Measurements from ENCODE around the gene ZNF423. TPM values are rescaled to one million over a fixed set of nuclear protein-coding genes. Genes with fewer than 3 reads are reported as not detected.

ZNF423 gene
- total and polyA plus RNA-seq, 10 donors, result 0.36 to 7.0 (median 3.7) TPM

DNA sequence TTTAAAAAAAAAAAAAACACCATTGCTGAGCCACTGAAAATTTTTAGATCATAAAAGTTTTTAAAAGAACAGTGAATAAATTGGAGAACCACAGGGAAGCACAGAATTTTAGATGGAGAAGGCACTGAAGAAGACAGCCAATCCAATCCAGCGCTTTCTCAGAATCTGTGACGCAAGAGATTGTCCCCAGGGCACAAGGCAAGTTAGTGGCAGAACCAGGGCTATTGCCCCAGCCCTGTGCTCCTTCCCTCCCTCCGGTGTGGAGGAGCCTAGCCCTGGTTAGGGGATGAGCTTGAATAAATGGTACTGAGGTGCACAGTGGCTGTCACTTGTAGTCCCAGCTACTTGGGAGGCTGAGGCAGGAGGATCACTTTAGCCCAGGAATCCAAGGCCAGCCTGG lies 108.3 kb downstream of the ZNF423 start:
- DNase-seq, result no peak
- Histone ChIP-seq H3K36me3 (no peaks in the 10 kb centered on the region), H3K27ac (no peak overlapping the region), H3K4me1 (no peaks in the 10 kb centered on the region), H3K9me3 (no peaks in the 10 kb centered on the region), H3K4me3 (no peak overlapping the region), H3K27me3 (replicated peaks in 1 of 7) (peaks cover 0 to 8% (median 0%) of the 10 kb centered on the region in 7 donors)
- TF ChIP-seq POLR2A (IDR thresholded peaks at IDR 0.05) (no peak), POLR2AphosphoS5 (IDR thresholded peaks at IDR 0.05) (no peak)
- TF ChIP-seq, protein P1, sequence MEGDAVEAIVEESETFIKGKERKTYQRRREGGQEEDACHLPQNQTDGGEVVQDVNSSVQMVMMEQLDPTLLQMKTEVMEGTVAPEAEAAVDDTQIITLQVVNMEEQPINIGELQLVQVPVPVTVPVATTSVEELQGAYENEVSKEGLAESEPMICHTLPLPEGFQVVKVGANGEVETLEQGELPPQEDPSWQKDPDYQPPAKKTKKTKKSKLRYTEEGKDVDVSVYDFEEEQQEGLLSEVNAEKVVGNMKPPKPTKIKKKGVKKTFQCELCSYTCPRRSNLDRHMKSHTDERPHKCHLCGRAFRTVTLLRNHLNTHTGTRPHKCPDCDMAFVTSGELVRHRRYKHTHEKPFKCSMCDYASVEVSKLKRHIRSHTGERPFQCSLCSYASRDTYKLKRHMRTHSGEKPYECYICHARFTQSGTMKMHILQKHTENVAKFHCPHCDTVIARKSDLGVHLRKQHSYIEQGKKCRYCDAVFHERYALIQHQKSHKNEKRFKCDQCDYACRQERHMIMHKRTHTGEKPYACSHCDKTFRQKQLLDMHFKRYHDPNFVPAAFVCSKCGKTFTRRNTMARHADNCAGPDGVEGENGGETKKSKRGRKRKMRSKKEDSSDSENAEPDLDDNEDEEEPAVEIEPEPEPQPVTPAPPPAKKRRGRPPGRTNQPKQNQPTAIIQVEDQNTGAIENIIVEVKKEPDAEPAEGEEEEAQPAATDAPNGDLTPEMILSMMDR (IDR thresholded peaks at IDR 0.05 in 8 of 11, conservative IDR thresholded peaks at IDR 0.05 in 3 of 11), result no peak
- intact Hi-C loops (cut with DNase I; ENCODE audit: low total_unique reads), result no loop called here
- WGBS, 5 donors, result 80 to 94% (median 88%) methylated on average over 3 of the region's 3 CpGs

DNA sequence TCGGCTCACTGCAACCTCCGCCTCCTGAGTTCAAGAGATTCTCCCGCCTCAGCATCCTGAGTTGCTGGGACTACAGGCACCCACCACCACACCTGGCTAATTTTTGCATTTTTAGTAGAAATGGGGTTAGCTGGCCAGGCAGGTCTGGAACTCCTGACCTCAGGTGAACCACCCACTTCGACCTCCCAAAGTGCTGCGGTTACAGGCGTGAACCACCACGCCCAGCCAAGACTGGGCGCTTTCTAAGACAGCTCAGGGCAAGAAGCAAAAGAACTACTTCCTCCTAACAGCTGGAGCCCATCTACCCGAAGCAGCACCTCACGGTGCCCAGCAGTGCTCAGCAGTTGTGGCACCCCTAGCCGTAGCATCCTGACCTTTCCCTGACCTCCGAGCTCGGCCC lies 109.4 kb downstream of the ZNF423 start:
- 86 to 95% (median 89%) methylated on average over 13 of the region's 13 CpGs for WGBS, 5 donors
- no peak for TF ChIP-seq POLR2A (IDR thresholded peaks at IDR 0.05)
- TF ChIP-seq POLR2AphosphoS5 (IDR thresholded peaks at IDR 0.05), result no peak
- TF ChIP-seq, protein P1 (IDR thresholded peaks at IDR 0.05 in 8 of 11, conservative IDR thresholded peaks at IDR 0.05 in 3 of 11), result no peak
- Histone ChIP-seq H3K4me1 (no peaks in the 10 kb centered on the region), H3K27me3 (replicated peaks in 1 of 7) (no peaks in the 10 kb centered on the region), H3K36me3 (no peaks in the 10 kb centered on the region), H3K4me3 (no peak overlapping the region), H3K27ac (no peak overlapping the region), H3K9me3 (no peaks in the 10 kb centered on the region)
- intact Hi-C loops (cut with DNase I; ENCODE audit: low total_unique reads), result no loop called here
- no peak for DNase-seq

DNA sequence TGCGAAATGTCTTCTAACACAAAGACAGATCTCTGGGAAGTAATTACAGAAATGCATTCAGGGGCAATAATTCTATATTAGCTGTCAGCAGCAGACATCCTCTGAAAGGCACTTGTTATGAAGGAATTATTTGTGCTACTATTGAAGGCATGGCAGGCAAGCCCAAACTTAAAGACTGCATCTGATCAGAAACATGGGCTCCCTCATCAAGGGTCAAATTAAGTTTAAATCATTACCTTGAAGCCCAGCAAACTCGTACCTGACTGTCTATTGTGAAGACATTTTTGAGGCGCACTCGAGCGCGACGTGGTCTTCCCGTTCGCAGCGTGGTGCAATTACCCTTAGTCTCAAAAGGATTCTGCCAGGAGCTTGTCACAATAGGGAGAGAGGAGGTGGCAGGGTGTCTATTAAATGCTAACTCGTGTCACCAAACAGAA lies 110.6 kb downstream of the ZNF423 start:
- Histone ChIP-seq H3K4me3 (no peak overlapping the region), H3K27ac (no peak overlapping the region), H3K4me1 (no peaks in the 10 kb centered on the region), H3K27me3 (replicated peaks in 1 of 7) (no peaks in the 10 kb centered on the region), H3K9me3 (no peaks in the 10 kb centered on the region), H3K36me3 (no peaks in the 10 kb centered on the region)
- WGBS, 5 donors, result 84 to 91% (median 86%) methylated on average over 11 of the region's 11 CpGs
- no peak for DNase-seq
- TF ChIP-seq POLR2A (IDR thresholded peaks at IDR 0.05), result no peak
- TF ChIP-seq POLR2AphosphoS5 (IDR thresholded peaks at IDR 0.05), result no peak
- TF ChIP-seq, protein P1 (IDR thresholded peaks at IDR 0.05 in 8 of 11, conservative IDR thresholded peaks at IDR 0.05 in 3 of 11), result no peak
- intact Hi-C loops (cut with DNase I; ENCODE audit: low total_unique reads), result no loop called here

DNA sequence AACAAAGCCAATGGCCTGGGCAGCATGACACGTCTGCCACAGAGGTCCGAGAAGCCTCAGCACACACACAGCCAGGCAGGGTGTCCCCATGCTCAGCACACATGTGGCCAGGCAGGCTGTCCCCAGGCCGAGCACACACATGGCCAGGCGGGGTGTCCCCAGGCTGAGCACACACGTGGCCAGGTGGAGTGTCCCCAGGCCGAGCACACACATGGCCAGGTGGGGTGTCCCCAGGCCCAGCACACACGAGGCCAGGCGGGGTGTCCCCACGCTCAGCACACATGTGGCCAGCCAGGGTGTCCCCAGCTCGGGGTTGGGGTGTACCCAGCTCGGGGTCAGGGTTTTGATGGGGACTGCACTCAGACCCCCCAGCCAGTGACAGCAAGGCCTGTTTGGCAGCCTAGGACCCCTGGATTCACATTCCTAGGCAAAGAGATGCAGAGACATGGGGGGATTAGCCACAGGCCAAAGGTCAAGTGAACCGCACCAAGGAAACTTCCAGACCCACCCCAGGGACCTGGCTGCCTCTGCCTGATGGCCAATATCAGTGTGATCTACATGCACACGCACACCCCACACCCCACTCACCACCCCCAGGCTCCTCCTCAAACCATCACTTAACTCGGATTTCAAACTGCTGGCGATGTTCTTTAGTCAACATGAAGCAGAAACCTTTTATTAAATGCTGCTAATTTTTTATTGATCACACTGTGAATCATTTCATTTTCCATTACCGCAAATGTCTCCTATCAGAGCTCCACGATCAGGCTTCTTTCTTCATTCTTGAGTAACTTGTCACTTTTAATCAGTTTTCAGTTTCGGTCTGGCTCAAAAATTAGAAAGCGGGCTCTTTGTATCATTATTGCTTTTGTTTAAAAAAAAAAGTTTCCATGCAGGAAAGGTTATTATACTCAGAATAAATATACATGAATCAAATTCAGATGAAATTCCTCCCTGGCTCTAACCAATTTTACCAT lies 111.4 kb downstream of the ZNF423 start:
- H3K27ac ChIP-seq, result no peak overlapping the region
- intact Hi-C loops (cut with DNase I; ENCODE audit: low total_unique reads), result no loop called here
- TF ChIP-seq POLR2AphosphoS5 (IDR thresholded peaks at IDR 0.05), result no peak
- no peak for TF ChIP-seq POLR2A (IDR thresholded peaks at IDR 0.05)
- TF ChIP-seq, protein P1 (IDR thresholded peaks at IDR 0.05 in 8 of 11, conservative IDR thresholded peaks at IDR 0.05 in 3 of 11), result no peak
- no peaks in the 10 kb centered on the region for H3K9me3 ChIP-seq
- H3K4me1 ChIP-seq, result no peaks in the 10 kb centered on the region
- 82 to 88% (median 85%) methylated on average over 13 to 19 of the region's 19 CpGs for WGBS, 5 donors
- no peak overlapping the region for H3K4me3 ChIP-seq
- H3K27me3 ChIP-seq (replicated peaks in 1 of 7), result no peaks in the 10 kb centered on the region
- no peaks in the 10 kb centered on the region for H3K36me3 ChIP-seq
- no peak for DNase-seq
